ENCODE results near the gene GMDS.

Gene GMDS

DNA sequence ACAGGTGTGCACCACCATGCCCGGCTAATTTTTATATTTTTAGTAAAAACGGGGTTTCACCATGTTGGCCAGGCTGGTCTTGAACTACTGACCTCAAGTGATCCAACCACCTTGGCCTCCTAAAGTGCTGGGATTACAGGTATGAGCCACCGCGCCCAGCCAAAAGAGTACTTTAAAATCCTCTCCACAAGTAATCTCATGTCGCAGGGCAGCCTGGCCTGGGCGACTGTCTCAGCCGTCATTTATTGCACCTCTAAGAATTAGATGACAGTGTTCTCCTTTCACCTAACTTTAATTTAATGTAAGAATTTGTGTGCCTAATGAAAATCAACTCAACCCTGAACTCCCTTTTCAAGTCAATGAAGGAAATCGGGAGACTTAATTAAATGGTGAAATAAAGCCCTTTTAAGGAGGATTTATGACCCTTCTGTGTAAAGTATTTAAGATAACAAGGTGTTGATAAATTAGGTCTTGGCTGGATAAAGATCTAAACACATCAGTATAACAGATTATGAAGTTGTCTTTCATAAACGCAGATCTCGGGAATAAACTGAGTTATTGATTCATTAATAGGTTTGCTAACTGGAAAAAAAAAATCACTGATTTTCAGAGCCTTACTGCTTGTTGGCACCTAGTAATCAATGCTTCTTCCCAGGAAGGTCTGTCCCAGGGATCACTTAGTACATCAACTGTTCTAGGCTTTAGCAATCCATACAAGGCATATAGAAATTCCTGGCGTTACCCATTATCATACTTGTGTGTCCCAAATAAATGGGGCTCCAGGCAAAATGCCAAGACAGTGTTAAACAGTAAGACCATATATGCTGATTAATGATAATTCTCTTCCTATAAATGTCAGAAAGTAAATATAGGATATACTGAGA lies 209.3 kb downstream of the GMDS start:
- DNase-seq (ENCODE audit: low spot score) = no peak

DNA sequence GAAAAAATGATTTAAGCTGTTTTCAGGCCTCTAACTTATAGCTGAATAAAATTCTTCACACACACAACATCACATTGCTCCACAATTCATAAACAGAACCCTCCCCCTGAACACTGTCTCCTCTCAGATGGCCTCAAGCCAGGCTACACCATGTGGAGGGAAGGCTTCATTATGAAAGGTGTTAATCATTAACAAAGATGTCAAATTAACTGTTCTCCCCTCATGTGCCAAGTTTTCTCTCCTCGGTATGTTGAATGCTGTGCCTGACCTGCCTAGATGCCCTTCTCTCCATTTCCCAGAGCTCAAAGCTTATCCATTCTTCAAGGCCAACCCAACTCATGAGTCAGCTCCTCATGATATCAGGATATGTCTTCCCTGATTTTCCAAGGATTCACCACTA lies 210.4 kb downstream of the GMDS start:
- DNase-seq (ENCODE audit: low spot score) = no peak

DNA sequence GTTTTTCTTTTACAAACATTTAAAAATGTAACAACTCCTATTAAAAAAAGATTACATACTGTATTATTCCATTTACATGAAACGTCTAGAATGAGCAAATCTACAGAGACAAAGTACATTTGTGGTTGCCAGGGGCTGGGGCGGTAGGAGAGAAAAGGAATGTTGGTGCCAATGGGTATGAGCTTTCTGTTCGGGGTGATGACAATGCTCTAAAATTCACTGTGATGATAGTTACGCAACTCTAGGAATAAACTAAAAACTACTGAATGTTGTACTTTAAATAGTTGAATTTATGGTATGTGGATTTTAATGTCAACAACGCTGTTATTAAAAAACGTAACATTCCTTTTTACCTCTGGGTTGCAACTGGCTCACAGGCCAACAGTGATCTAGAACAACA lies 211.1 kb downstream of the GMDS start:
- no peak for DNase-seq (ENCODE audit: low spot score)

DNA sequence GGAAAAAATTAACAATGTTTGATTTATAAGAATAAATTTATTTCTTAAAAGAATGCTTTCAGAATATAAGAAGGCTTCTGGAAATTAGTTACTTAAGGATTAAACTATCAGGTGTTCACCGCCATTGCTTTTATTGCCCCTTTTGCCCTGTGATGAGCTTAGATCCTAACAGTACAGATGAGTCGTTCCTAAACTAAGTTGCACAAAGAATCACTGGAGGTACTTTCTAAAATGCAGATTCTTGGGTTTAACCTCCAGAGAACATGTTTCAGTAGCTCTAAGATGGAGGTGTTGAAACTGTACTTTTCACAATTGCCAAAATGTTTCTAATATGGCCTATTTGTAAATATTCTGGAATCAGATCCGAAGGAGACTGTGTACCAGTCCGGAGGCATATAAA lies 211.9 kb downstream of the GMDS start:
- no peak for DNase-seq (ENCODE audit: low spot score)

DNA sequence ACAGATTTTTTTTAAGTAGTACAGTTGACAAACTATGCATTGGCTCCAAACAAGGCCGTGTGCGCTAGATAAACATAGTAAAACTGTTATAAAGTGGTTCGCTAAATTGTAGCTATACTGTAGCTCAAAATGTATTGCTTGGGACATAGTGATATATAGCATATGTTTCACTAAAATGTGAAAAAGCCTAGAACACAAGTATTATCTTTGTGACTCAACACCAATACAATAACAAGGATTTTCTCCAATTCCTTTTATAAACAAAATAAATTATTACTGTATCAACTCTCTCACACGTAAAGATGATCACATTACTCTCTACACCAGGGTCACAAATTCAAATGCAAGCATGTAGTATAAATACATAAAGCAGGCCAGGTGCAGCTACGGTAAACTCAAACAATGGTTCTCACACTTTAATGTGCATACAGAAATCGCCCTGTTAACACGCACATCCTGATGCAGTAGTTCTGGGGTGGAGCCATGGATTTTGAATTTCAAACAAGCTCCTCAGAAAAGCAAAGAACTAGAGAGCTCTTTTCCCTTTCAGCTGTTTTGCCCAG lies 214.6 kb downstream of the GMDS start:
- DNase-seq (ENCODE audit: low spot score) = no peak

DNA sequence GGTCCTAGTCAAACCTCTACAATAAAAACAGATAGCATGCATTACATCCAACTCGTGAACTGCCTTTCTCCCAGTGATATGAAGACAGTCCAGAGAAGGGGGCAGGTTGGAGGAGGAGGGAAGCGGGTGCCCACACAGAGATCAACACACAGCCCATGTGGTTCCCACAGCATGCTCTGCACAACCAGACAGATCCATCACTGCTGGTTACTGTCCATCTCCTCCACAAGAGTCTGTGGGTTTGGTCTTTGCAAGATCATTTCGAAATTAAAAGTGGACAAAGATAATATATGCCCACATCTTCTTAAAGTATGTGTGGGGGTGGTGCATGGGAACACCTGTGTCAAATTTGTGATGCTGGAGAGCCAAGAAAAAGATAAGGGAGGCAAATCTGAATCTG lies 215.5 kb downstream of the GMDS start:
- DNase-seq (ENCODE audit: low spot score) = no peak

DNA sequence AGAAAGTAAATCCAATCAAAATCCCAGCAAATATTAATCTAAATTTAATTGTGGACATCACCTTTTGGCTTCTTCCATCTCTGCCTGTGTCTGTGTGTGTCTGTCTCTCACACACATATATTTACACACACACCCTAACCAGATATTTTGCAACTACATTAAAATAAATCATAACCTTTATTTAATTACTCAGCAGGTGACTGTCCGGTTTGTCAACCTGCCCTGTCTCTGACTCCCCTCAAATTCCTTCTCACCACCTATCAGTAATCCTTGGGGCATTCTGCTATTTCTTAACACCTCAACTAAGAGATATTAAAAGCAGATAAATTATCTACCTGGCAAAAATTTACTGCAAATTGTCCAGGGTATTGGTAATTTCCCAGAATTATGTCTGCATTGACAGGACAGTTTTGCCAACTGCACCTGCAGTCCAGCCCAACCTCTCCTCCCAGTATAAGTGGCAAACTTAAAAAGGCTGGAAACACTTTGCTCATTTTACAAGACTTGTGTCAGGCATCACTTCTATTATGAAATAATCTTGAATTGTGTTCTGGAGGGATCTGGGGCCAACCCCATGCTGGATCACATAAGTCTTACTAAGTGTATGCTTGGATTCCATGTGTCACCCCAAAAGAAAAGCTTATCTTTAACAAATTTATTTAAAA lies 216.1 kb downstream of the GMDS start:
- DNase-seq (ENCODE audit: low spot score) = no peak

DNA sequence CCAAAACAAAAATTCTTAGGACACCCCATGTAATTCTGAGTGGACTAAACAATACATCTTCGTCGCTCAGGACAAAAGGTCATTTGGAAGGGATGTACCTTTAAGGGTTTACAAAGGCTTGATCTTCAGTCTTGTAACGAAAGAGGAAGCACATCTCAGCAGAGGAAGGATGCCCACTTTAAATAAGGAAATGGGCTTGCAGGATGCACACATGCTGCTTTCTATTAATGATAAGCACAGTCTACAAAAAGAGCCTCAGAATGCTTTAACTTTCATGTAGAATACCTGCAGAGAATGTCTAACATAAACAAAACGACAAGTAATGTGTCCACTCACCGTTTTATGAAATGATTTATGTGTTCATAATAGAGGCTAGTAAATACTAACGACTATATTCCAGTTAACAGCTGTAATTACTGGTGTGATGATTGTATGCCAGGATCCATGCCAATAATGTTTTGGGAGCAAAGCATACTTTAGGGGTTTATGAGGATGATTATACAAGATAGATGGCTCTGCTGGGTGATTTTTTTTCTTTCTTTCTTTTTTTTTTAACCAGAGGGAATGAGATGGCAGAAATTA lies 216.9 kb downstream of the GMDS start:
- no peak for DNase-seq (ENCODE audit: low spot score)

DNA sequence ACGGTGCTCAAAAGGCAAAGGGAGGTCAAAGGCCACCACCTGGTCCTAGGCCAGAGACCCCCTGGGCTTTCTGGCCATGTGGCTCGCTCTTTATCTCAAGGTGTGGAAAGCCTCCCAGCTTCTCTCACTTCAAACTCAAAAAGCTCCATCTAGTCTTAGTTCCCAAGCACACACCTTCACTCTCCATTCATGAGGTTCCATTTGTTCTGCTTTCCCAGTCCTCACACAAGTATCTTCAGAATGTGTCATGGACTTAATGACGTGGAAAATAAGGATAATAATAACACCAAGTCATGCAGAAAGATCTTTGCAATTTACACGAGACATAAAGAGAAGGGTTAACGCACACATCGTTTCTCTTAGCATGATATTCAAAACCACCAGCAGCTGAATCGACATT lies 219.3 kb downstream of the GMDS start:
- DNase-seq (ENCODE audit: low spot score) = no peak

DNA sequence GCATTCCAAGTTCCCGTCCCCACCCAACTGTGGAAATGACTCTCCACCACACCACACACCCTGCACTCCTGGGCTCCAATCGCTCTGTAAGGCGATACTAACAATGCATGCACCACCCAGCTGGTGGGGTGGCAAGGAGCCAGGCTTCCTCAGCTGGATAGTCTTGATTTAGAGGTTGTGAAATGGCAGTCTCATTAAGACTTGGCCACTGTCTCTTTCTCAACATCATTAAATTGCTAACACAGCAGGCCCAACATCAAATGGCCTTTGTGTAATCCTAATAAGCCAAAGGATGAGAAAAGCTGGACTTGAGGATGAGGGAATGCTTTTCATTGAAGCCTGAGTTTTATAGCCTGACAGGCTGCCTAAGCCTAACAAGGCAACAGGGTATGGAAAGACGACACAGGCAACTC lies 223.7 kb downstream of the GMDS start:
- peak; percentile 65 for DNase-seq (ENCODE audit: low spot score)

DNA sequence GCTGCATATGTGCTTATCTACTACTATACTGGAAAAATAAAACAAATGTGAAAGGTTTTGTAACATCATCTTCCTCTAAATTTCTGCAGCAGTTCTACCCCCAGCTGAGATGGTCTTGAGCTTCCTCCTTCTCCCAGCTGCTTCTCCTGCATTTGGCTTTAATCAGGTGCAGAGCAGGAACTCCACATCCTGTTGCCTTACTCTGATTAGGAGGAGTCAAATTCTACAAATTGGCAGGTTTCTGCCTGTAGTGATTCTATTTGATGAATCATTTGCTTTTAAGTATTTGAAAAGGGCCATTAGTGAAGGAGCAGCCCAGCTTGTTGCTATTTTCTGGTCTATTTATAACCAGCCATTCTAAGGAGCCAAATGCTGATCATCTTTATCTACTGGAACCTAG lies 224.5 kb downstream of the GMDS start:
- peak; percentile 23 for DNase-seq (ENCODE audit: low spot score)

DNA sequence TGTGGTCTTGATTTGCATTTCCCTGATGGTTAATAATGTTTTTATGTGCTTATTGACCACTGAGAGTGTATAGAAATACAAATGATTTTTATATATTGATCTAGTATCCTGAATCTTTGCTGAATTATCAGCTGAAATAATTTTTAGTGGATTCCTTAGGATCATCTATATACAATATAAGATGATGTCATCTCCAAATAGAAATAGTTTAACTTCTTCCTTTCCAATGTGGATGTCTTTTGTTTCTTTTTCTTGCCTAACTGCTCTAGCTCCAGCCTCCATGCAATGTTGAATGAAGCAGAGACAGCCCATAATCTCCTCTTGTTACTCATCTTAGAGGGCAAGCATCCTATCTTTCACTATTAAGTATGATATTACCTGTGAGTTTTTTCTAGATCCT lies 226.4 kb downstream of the GMDS start:
- DNase-seq (ENCODE audit: low spot score) = no peak

DNA sequence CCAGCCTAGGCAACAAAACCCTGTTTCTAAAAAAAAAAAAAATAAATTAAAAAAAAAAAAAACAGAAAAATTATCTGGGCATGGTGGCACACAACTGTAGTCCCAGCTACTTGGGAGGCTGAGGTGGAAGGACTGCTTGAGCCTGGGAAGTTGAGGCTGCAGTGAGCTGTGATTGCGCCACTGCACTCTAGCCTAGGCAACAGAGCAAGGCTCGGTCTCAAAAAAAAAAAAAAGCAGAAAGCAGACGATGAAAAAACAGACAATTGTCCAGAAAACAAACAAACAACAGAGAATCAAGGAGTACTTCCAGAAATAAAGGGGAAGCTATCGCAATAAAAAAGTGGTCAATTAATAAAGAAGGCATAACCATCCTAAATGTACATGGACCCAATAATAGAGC lies 229.4 kb downstream of the GMDS start:
- DNase-seq (ENCODE audit: low spot score) = no peak

DNA sequence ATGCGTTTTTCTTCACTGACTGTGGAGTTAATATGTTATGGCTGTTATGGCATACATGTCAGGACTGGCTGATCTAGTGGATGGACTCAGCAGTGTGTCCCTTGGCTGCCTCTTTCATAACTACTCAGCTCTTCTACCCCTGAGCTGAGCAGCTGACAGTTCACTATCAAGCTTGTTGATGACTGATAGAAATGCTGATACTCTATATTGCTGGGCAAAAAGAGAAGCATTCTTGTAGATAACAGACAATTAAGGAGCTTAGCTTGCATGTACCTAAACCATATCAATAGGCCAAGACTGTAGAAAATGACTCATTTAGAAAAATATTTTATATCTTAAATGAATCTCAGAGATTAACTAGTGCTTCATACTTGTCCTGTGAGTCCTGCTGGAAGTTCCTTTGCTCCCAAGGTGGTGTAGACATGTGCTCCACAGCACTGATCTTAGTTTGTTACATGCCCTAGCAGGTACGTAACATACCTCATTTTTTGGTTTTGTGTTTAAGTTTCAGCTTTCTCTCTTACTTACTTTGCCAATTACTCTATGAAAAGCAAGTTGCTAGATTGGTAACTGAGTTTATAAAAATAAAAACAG lies 236.9 kb downstream of the GMDS start:
- DNase-seq (ENCODE audit: low spot score) = no peak

DNA sequence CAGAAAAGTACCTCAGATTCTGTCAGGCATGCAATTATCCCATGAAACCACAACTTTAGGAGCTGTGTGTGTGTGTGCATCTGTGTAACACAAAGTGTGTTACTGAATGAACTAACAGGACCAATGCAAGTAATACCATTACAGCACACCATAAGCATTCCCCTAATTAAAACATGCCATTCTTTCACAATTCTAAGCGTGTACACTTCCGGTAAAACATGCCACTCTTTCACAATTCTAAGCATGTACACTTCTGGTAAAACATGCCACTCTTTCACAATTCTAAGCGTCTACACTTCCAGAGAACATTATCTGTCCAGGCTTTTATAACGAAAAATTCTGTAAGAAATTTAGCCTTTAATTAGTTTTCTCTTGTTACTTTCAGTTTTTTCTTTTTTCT lies 238.2 kb downstream of the GMDS start:
- no peak for DNase-seq (ENCODE audit: low spot score)

DNA sequence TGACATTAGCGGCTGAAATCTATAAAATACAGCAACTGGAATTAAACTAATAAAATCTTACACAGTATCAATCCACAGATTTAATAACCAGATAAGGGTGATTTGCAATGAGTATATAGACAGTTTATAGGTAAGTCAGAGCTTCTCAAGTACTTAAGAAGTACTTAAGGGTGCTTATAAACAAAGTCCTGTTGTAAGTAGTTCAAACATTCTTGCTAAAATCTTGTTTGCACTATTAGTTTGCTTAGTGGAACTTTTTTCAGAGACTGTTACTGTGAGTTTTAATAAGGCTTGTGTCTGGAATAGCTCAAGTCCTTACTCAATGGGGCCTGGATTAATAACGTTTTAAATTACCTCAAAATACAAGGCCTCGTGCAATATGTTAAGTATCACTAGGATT lies 240.5 kb downstream of the GMDS start:
- DNase-seq (ENCODE audit: low spot score) = no peak

DNA sequence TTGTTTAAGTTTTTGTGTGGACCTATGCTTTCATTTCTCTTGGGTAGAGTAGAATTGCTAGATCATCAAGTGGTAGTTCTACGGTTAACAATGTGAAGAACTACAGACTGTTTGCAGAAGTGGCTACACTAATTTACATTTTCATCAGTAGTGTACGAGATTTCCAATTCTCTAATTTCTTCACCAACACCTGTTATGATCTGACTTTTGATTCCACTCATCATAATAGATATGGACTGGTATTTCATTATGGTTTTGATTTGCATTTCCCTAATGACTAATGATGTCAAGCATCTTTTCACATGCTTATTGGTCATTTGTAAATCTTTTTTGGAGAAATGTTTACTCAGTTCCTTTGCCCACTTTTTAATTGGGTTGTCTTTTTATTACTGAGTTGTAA lies 244.4 kb downstream of the GMDS start:
- DNase-seq (ENCODE audit: low spot score) = no peak

DNA sequence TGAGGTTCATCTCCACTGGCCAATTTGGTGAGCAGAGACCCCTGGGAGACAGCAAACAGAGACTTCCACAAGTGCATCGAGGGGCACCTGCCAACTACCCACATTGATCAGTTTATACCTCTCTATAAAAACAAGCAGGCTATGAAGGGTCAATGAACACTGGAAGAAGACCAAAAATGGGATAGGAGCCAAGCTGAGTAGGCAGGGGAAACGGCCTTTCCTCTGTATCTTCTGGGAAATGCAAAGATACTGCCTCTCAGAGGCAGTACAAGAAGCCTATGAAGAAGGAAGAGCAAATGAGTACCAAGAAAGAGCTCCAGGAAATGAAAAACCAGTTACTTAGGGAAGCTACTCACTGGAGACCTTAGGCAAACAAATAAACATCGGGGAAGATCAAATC lies 247.7 kb downstream of the GMDS start:
- DNase-seq (ENCODE audit: low spot score) = no peak

DNA sequence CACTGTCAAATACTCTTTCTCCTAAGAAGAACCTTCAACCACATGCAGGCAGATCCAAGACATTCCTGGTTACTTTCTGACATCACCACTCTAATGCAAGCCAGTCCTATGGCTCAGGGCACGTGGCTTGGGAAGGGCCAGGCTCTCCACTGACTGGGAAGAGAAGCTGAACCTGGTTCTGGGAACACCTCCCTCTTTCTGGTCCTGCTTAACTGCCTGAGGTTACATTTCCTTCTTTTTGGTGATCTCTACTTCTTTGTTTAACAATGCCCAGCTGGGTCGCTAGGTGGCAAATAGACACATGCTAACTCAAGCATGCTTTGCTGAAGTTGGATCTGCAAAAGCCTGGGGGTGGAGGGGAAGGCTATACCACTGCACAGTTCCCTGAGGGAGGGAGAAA lies 249.8 kb downstream of the GMDS start:
- no peak for DNase-seq (ENCODE audit: low spot score)

DNA sequence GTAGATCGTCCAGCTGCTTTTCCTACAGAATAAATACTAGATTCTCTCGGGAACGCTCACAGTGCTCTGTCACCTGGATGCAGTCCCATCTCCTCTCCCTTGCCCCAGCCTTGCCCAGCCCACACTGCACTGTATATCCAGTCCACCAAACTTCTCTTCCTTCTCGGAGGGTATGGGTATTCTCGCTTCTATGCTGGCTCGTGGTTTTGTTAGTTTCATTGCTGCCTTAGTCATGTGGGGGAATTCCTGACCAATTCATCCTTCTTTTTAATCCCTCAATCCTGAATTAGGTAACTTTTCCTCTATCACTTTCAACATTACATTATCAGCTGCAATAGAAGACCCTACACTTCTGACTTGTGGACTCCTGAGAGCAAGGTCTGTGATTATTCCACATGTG lies 252.4 kb downstream of the GMDS start:
- DNase-seq (ENCODE audit: low spot score) = no peak

DNA sequence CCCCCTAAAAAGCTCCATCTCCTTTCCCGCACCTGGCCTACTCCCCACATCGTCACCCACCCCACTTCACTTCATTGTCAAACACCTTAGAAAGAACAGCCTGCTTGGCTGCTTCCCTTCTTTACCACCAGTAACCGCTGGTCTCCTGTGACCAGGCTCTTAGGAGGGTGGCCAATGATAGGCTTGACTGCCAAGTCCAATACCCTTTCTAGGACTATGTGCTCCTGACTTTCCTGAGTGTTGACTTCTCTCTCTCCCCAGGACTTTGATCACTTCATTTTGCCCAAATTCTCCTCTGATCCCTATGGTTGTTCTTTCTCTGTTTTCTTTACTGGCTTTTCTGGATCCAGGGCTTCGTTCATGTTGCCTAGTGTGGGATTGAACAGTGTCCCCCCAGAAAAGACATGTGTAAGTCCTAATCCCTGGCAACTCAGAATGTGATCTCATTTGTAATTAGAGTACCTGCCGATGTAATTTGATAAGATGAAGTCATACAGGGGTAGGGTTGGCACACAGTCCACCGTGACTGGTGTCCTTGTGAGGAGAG lies 254.0 kb downstream of the GMDS start:
- DNase-seq (ENCODE audit: low spot score) = no peak

DNA sequence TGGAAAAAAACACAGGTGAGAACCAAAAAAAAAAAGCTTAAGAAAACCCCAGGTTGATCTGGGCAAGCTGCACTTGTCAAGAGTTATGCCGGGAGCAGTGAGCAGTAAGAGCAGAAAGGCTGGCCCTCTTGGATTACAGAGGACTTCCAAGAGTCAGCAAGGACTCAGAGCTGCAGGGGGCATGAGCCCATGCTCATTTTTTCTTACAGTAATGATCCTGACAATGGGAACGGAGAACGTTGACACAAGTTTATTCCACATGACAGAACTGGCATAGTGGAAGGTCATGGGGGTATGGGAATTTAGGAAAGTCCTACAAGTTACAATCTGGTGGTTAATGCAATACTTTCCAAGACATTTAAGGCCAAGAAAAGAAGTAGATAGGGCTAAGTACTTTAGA lies 256.6 kb downstream of the GMDS start:
- no peak for DNase-seq (ENCODE audit: low spot score)

Measured in GM03348 (cell line).